ENCODE results near the gene EGR2.

The EGR2 gene

GRCh38 chr10:62772186-62772974 lies 43.8 kb downstream of the EGR2 start:
- no peak overlapping the region for H3K4me3 ChIP-seq (replicated peaks; ENCODE audit: insufficient read depth, low read length)
- no peak for DNase-seq (ENCODE audit: low read depth in 1 of 2, low spot score in 1 of 2)
- no peaks in the 10 kb centered on the region for H3K27me3 ChIP-seq (ENCODE audit: insufficient read depth, poor library complexity, severe bottlenecking)
- no peak overlapping the region for H3K27ac ChIP-seq (replicated peaks)
- TF ChIP-seq REST (IDR thresholded peaks at IDR 0.05; ENCODE audit: insufficient replicate concordance, low read depth) (no peak), SPI1 (IDR thresholded peaks at IDR 0.05; ENCODE audit: borderline replicate concordance, low read depth) (no peak), POLR2AphosphoS5 (IDR thresholded peaks at IDR 0.05; ENCODE audit: low read depth) (no peak), CTCF (IDR thresholded peaks at IDR 0.05; ENCODE audit: insufficient read depth, low read length) (no peak), GABPA (IDR thresholded peaks at IDR 0.05; ENCODE audit: low read depth) (no peak)

GRCh38 chr10:62769574-62770242 lies 46.5 kb downstream of the EGR2 start:
- H3K27ac ChIP-seq (replicated peaks) = no peak overlapping the region
- TF ChIP-seq SPI1 (IDR thresholded peaks at IDR 0.05; ENCODE audit: borderline replicate concordance, low read depth) (no peak), REST (IDR thresholded peaks at IDR 0.05; ENCODE audit: insufficient replicate concordance, low read depth) (no peak), POLR2AphosphoS5 (IDR thresholded peaks at IDR 0.05; ENCODE audit: low read depth) (no peak), GABPA (IDR thresholded peaks at IDR 0.05; ENCODE audit: low read depth) (no peak), CTCF (IDR thresholded peaks at IDR 0.05; ENCODE audit: insufficient read depth, low read length) (no peak)
- no peak for DNase-seq (ENCODE audit: low read depth in 1 of 2, low spot score in 1 of 2)
- H3K27me3 ChIP-seq (ENCODE audit: insufficient read depth, poor library complexity, severe bottlenecking) = no peaks in the 10 kb centered on the region
- H3K4me3 ChIP-seq (replicated peaks; ENCODE audit: insufficient read depth, low read length) = no peak overlapping the region

- Histone ChIP-seq H3K27me3 (ENCODE audit: insufficient read depth, poor library complexity, severe bottlenecking) (no peaks in the 10 kb centered on the region), H3K4me3 (replicated peaks; ENCODE audit: insufficient read depth, low read length) (no peak overlapping the region), H3K27ac (replicated peaks) (no peak overlapping the region)
- TF ChIP-seq POLR2AphosphoS5 (IDR thresholded peaks at IDR 0.05; ENCODE audit: low read depth) (no peak), REST (IDR thresholded peaks at IDR 0.05; ENCODE audit: insufficient replicate concordance, low read depth) (no peak), SPI1 (IDR thresholded peaks at IDR 0.05; ENCODE audit: borderline replicate concordance, low read depth) (no peak), CTCF (IDR thresholded peaks at IDR 0.05; ENCODE audit: insufficient read depth, low read length) (no peak), GABPA (IDR thresholded peaks at IDR 0.05; ENCODE audit: low read depth) (no peak)
- DNase-seq (ENCODE audit: low read depth in 1 of 2, low spot score in 1 of 2) = no peak
Observed at GRCh38 chr10:62766386-62766785, 49.8 kb downstream of the EGR2 start.
